HG02798 (cell line): Measurements from ENCODE around the gene HP1BP3.
"Not testable (repeated sequence)": the region's sequence is repeated elsewhere in the genome, so short reads cannot be mapped to it uniquely, and the experiment has no call there.

ENCODE experiments used
- ATAC-seq: cut with Tn5 transposase; IDR thresholded peaks from one replicate; pipeline ENCODE4 v1.9.1; 2021; ENCODE audit warnings: mild to moderate bottlenecking; ENCODE audit not compliant: unreplicated experiment, poor library complexity

HP1BP3 gene, protein sequence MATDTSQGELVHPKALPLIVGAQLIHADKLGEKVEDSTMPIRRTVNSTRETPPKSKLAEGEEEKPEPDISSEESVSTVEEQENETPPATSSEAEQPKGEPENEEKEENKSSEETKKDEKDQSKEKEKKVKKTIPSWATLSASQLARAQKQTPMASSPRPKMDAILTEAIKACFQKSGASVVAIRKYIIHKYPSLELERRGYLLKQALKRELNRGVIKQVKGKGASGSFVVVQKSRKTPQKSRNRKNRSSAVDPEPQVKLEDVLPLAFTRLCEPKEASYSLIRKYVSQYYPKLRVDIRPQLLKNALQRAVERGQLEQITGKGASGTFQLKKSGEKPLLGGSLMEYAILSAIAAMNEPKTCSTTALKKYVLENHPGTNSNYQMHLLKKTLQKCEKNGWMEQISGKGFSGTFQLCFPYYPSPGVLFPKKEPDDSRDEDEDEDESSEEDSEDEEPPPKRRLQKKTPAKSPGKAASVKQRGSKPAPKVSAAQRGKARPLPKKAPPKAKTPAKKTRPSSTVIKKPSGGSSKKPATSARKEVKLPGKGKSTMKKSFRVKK

DNA sequence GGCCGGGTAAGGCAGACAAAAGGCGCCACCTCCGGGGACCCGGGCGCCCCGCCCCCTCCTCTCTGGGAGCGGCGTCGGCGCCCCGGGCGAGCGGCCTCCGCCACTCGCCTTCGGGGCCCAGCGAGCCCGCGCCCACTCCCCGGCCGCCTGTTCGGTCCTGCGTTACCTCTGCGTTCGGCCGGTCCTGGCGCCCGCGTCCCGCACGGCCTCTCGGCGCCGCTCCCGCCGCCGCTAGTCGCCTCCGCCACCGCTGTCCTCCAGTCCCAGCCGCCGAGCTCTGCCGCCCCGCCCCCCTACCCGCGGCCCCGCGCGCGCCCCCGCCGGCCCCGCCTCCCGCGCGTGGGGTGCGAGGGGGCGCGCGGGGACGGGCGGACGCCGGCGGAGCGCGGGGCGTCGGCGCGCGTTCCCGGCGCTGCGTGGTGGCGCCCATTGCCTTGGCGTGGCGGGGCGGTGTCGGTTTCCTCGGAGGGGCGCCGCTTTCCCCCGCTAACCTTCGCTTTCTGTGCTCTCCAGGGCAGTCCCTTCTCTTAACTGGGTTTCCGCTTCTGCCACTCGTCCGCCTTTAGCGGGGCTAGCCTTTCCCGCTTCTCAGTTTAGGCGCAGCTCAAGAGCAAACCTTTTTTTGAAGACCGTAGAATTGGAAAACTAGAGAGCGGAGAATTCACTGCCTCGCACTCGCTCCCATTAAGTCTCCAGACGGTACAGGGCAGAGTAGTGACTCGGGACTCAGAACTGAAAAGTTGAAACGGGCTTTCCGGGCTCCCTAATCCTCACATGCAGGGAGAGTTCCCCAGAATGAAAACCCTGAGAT lies at the start of gene HP1BP3:
TSS of gene HP1BP3 (minus strand) at position 279 of the 811 bp plus-strand sequence. CDS start 6,867 bp downstream, outside the sequence.
- peak; percentile 56 for ATAC-seq

DNA sequence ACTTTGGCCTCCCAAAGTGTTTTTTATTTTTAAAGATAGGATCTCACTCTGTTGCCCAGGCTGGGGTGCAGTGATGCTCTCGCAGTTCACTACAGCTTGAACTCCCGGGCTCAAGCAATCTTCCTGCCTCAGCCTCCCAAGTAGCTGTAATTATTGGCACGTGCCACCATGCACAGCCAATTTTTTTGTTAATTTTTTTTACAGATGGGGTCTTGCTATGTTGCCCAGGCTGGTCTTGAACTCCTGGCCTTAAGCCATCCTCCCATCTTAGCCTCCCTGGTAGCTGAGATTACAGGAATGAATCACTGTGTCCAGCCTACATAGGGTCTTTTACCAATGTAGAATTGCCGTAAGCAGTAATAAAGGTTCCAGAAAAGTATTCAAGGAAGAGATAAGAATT lies 49.1 kb upstream of the HP1BP3 start:
- ATAC-seq, result no peak

DNA sequence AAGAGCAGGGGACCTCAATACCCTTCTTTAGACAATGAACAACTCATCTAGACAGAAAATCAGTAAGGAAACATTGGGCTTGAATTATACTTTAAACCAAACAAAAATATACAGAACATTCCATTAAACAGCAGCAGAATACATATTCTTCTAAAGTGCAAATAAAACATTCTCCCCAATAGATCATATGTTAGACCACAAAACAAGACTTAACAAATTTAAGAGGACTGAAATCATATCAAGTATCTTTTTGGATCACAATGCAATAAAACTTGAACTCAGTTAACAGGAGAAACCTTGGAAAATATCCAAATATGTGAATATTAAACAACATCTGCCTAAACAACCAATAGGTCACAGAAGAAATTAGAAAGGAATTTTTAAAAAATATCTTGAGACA lies 47.7 kb upstream of the HP1BP3 start:
- ATAC-seq, result no peak

DNA sequence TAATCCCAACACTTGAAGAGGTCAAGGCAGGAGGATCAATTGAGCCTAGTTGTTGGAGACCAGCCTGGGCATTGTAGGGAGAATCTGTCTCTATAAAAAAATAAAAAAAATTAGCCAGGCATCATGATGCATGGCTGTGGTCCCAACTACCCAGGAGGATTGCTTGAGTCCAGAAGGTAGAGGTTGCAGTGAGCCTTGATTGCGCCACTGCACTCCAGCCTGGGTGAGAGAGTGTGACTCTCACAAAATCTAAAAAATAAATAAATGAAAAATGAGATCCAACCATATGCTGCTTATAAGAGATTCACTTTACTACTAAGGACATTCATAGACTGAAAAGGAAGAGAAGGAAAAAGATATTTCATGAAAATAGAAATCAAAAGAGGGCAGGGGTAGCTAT lies 47.1 kb upstream of the HP1BP3 start:
- no peak for ATAC-seq

DNA sequence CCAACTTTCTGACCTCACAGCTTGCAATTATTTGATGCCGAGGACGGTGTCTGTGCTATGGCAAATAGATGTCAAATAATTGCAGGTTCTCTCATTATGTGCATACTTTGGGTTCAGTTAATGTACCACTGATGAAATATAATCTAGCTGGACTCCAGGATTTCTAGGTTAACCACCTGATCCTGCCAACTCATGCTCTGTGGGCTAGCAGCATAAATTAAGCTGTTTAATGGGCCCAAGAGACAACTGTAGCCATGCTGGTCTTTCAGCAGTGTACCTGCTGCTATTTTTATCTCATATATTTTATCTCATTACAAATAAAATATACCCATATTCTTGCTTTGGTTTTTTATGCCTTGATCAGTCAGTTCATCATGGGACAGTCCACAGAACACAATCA lies 43.3 kb upstream of the HP1BP3 start:
- ATAC-seq, result no peak

DNA sequence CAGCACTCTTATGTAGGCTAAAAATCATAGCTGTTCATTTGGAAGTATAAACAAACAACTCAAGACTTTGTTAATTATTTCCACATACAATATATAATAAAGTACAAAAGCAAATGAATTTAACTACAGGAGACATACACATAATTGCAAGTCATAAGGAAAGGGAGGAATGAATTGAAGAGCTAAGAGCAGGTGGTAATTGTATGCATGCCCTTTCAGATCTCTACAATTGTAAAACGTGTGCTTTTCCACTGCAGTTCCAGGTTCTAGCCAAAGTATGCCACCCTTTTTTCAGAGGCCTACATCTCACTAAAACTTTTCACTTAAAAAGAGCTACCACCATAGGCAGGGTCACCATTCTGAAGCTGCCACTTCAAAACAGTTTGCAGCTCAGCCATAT lies 42.8 kb upstream of the HP1BP3 start:
- no peak for ATAC-seq

DNA sequence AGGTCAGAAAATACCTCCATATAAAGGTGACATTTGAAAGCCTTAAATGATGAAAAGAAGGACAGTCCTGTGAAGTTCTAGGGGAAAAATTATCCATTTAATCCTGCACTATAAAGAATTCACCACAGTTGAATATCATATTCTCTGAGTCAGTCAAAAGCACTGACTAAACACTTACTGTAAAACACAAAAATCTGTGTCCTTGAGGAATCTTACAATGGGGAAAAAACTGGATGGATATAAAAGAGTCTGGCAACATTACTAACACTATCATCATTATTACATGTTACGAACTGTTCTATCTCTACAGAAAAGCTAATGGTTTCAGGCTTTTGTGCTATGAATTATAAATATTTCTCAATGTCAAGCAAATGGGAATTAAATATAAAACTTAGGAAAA lies 42.4 kb upstream of the HP1BP3 start:
- ATAC-seq, result no peak

DNA sequence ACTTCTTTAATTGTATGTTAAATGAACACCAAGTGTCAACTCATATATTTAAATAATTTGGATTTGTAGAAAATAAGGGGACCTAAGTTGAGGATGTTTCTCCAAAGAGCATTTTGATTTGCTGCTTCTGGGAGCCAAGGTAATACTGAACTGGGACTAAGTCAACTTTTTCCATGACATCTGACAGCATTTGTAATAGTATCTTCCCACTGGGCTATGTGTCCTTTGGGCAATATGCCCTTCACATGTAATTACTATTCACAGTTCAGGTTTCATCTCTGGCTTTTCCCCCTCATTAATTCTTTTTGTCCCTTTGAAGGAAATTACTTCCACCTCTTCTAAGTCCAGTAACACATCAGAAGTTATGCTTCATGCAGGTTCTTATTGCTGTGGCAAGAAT lies 36.7 kb upstream of the HP1BP3 start:
- no peak for ATAC-seq

DNA sequence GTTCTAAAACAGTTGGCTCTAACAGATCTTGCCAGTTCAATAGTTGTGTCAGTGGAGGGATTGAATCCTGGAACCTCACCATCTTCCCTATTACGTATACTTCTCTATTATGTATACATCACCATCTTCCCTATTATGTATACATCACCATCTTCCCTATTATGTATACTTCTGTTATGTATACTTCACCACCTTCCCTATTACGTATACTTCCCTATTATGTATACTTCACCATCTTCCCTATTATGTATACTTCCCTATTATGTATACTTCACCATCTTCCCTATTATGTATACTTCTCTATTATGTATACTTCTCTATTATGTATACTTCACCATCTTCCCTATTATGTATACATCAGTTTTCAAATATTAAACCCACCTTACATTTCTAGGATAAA lies 34.4 kb upstream of the HP1BP3 start:
- no peak for ATAC-seq

DNA sequence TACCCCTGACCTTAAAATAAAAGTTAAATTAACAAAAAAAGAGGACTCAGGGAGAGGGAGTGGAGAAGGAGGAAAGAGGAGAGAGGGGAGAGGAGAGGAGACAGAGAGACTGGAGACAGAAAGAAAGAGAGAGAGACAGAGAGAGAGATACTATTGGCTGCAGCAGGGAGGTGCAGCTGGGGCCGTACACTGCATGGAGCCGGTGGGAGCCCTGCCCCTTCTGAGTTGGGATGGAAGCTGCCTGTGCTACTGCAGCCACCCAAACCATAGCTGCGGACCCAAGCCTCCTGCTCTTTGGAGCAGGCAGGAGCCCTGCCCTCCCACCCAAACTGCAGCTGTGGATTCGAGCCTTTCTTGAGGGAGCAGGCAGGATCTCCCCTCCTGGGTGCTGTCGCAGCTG lies 32.7 kb upstream of the HP1BP3 start:
- ATAC-seq, result no peak

DNA sequence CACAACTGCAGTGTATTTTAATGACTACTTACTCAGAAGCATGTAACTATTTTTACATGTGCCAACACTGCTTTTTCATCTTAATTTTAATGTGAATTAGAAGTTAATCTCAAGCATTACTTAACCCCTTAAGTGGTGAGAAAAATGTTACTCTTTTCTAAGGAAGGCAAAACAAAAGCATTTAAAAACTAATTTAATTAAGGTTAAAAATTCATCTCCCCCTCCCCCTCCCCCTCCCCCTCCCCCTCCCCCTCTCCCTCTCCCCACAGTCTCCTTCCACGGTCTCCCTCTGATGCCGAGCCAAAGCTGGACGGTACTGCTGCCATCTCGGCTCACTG lies 27.4 kb upstream of the HP1BP3 start:
- no peak for ATAC-seq

DNA sequence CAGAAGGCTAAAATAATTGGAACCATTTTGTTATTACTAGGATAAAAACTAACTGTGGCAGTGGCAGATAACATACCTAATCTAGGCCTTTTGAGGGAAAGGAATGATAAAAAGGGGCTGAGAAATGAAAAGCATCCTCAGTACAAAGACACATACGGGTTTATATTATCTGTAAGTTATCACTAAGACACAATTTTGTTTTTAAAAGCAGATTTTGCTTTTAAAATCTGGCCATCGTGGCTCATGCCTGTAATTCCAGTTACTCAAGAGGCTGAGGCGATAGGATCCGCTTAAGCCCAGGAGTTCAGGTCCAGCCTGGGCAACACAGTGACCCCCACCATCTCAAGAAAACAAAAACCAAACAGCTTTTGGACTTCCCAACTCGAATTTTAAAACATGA lies 24.8 kb upstream of the HP1BP3 start:
- ATAC-seq, result no peak

DNA sequence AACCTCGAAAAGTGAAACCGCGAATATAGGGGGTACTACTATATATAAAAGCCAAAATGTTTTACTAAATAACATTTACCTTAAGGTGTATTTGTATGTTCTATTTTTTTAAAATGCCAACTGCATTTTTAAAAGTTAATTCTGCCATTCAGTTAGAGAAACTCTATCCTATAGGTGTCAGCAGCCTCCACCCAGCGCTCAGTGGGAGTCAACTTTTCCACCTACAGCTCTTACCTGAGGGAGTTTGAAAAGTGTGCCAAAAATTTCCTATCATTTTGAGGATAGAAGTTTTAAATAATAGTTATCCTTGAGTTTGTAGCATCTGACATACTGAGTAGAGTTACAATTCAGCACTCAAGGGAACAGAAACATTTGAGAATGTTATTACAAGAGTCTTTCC lies 6.1 kb upstream of the HP1BP3 start:
- ATAC-seq, result no peak

DNA sequence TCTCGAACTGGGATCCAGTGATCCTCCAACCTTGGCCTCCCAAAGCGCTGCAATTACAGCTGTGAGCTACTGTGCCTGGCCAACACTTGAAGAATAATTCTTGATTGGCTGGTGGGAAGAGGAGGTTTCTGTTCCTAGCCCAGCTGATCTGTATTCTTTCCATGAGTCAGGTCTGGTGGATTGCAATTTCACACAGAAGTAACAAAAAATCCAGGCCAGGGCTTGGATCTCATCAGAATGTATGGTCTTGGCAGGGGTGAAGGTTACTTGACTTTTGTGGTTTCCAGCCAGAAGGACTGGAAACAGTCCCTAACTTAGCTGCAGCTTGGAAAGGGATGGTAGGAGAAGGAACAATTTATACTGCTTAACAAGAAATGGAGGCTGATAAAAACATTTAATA lies 5.1 kb upstream of the HP1BP3 start:
- no peak for ATAC-seq

DNA sequence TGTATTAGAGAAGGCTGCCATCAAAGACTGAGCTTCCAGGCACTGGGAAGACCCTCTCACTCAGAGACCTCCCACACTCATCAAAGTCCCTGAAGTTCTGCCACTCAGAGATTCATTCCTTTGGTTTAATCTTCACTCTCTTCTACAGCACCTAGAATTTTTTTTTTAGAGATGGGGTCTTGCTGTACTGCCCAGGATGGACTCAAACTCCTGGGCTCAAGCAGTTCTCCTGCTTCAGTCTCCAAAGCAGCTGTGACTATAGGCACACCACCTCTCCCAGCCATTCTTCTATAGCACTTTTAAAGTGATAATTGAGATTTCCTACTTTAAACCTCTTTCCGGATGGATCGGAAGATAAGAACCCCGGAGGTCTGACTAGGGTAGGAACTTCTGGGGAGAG lies 3.7 kb upstream of the HP1BP3 start:
- ATAC-seq, result no peak

DNA sequence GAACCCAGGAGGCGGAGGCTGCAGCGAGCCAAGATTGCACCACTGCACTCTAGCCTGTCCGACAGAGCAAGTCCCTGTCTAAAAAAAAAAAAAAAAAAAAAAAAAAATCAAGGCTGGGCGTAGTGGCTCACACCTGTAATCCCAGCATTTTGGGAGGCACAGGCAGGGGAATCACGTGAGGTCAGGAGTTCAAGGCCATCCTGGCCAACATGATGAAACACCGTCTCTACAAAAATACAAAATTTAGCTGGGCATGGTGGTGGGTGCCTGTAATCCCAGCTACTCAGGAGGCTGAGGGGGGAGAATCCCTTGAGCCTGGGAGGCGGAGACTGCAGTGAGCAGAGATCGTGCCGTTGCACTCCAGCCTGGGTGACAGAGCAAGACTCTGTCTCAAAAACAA lies 2.5 kb upstream of the HP1BP3 start:
- ATAC-seq, result not testable (repeated sequence)

DNA sequence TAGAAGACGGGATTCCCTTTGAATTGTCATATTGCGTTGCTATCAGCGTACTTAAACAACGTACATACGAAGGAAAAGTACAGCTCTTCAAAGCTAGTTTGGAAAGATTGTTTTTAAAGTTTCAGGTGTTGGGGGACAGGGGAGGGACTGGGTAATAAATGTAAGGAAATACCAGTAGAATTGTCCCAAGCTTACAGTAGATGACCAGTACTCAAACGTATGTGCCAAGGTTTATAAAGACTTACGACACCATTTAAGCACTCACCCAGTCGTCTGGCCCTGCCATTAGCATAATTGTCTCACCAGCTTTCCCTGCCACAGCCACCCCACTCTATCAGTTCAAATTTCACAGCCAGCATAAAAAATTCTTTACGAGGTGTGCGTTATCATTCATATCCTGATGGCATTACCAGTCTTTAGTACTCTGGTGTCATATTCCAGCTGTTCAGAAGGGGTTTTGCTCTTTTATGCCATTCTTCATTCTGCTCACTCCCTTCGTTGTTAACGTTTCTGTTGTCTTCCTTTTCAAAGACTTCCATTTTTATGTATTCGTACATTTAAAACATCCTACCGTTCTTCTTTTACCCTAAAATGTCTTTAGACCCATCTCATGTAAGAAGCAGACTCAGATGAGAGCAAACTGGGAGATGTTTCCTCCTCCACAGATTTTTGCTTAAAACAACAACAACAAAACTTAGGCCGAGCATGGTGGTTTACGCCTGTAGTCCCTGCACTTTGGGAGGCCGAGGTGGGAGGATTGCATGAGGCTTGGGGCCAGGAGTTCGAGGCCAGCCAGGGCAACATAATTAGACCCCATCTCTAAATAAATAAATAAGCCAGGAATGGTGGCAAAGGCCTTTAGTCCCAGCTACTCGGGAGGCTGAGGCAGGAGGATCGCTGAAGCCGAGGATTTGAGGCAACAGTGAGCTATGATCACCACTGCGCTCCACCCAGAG lies 1.0 kb upstream of the HP1BP3 start:
- no peak for ATAC-seq

DNA sequence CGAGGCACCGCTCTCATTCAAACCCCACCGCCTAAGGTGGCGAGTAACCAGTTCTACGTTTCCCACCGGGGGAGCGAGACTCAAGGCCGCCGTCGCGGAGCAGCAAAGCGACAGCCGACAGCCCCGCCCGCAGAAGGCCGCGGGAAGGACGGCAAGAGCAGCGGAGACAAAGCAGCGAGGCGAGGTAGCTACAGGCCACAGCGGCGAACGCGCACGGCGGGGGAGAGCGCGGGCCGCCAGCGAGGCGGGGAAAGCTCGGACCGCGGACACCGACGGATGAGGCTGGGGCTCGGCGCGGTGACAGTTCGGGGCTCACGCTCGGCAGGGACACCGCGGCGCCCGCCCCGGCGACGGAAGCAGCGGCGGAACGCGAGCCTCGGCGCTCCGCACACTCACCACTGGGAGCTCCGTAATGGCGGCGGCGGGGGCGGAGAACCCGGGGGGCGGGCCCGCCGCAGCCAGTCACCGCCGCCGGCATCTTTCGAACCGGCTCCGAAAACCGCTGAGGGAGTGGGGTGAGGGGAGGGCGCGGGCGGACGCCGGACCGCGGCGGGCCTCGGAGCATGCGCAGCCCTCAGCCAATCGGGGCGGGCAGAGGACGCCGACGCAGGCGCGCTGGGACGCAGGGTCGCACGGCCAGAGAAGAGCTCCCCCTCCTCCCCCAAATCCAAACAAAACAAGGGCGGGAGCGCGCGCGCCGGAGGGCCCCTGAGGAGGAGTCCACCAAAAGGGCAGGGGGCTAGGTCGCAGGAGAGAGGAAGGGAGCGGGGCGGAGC lies 666 bp downstream of the HP1BP3 start:
- ATAC-seq, result peak; percentile 86

DNA sequence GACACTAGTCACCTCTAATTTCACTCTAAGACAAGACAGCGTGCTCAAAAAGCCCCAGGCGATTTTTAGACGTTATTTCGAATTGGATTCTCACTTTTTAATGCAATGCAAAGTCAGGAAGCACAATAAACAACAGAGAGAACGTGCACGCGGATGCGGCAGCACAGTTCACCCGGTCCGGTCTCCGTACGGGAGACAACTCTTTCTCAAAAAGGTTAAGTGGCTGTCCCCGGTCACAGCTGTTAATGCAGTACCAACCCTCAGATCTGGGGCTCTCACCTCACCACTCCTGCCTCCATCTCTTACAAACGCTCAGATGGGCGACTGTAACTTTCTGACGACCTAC lies 1.2 kb downstream of the HP1BP3 start:
- no peak for ATAC-seq

DNA sequence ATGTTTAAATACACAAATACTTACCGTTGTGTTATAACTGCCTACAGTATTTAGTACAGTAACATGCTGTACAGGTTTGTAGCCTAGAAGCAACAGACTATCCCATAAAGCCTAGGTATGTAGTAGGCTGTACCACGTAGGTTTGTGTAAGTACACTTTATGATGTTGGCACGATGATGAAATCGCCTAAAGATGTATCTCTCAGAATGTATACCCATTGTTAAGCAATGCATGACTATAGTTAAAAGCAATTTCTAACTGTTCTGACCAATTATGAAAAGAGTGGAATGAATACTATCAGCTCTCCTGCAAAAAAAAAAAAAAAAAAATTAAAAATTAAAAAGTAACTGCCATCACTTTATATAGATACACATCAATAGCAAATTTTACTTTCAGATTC lies 11.4 kb downstream of the HP1BP3 start:
- no peak for ATAC-seq
